Calu3 (cell line): ENCODE results near the gene SIL1. TPM values are rescaled to one million over a fixed set of nuclear protein-coding genes. Genes with fewer than 3 reads are reported as not detected.

Experiments
- BruUV-seq: library from RNA; stranded (reverse); fragments of 400-500 nt; replicated peaks from 2 replicates; lab custom pipeline; 2021; lab: Mats Ljungman, UMichigan
- CTCF ChIA-PET: fragments of 300-600 bp; sonication (Branson Sonifier 250); formaldehyde crosslinking; loops from one replicate; lab custom pipeline; 2022; ENCODE audit warnings: antibody characterized with exemption; lab: Charles Lee
- DNase-seq: peaks from one replicate; pipeline ENCODE4 v3.0.0; 2022
- H3K27ac Mint-ChIP-seq: one replicate; pipeline ENCODE4 v1.8.0; 2022; ENCODE audit warnings: mixed read lengths; ENCODE audit not compliant: unreplicated experiment
- H3K27me3 Mint-ChIP-seq: one replicate; pipeline ENCODE4 v1.8.0; 2022; ENCODE audit warnings: mixed read lengths; ENCODE audit not compliant: unreplicated experiment
- H3K36me3 Mint-ChIP-seq: one replicate; pipeline ENCODE4 v1.8.0; 2022; ENCODE audit warnings: mild to moderate bottlenecking, moderate library complexity, mixed read lengths; ENCODE audit not compliant: insufficient read depth, unreplicated experiment
- H3K4me1 Mint-ChIP-seq: one replicate; pipeline ENCODE4 v1.8.0; 2022; ENCODE audit warnings: mild to moderate bottlenecking, low read depth, mixed read lengths; ENCODE audit not compliant: unreplicated experiment
- H3K4me3 Mint-ChIP-seq: one replicate; pipeline ENCODE4 v1.8.0; 2022; ENCODE audit warnings: mild to moderate bottlenecking, low read depth, moderate library complexity, mixed read lengths; ENCODE audit not compliant: unreplicated experiment
- H3K9me3 Mint-ChIP-seq: one replicate; pipeline ENCODE4 v1.8.0; 2022; ENCODE audit warnings: low read depth, mixed read lengths; ENCODE audit not compliant: unreplicated experiment
- CTCF ChIP-seq: fragments of 200-600 bp; IDR thresholded peaks from one replicate; pipeline ENCODE4 v1.8.0; 2022; ENCODE audit warnings: antibody characterized with exemption; ENCODE audit not compliant: unreplicated experiment
- intact Hi-C: fragments of 100-400 bp; cut with micrococcal nuclease; formaldehyde crosslinking; loops from one replicate; pipeline ENCODE4 v1.10.0; 2022; ENCODE audit not compliant: unreplicated experiment
- total RNA-seq: library from RNA; stranded (reverse); gene quantifications from 2 replicates; pipeline ENCODE4 v1.2.3, GENCODE V29; 2022

SIL1 gene
- total RNA-seq, 1 experiment from 2014 or later = 45.8 TPM

- intact Hi-C loops = no loop called here
- CTCF ChIA-PET = no interaction called here
- no peak for DNase-seq
- no peaks in the 10 kb centered on the region for H3K9me3 Mint-ChIP-seq
- peaks cover 5% of the 10 kb centered on the region for H3K36me3 Mint-ChIP-seq
- no peak overlapping the region for H3K4me3 Mint-ChIP-seq
- no peak for TF ChIP-seq CTCF
- peaks cover 3% of the 10 kb centered on the region for H3K4me1 Mint-ChIP-seq
- H3K27me3 Mint-ChIP-seq = no peaks in the 10 kb centered on the region
- no peak overlapping the region for H3K27ac Mint-ChIP-seq
- BruUV-seq = no TSS peak
These were observed 218.4 kb downstream of the SIL1 start for GRCh38 chr5:138979684-138980280.

GRCh38 chr5:138978581-138978980 is 219.6 kb downstream of the SIL1 start:
- CTCF ChIA-PET = no interaction called here
- intact Hi-C loops = no loop called here
- no peak overlapping the region for H3K27ac Mint-ChIP-seq
- H3K36me3 Mint-ChIP-seq = peaks cover 5% of the 10 kb centered on the region
- no TSS peak for BruUV-seq
- no peaks in the 10 kb centered on the region for H3K4me1 Mint-ChIP-seq
- no peaks in the 10 kb centered on the region for H3K9me3 Mint-ChIP-seq
- no peaks in the 10 kb centered on the region for H3K27me3 Mint-ChIP-seq
- TF ChIP-seq CTCF = no peak
- no peak for DNase-seq
- H3K4me3 Mint-ChIP-seq = no peak overlapping the region

GRCh38 chr5:138978080-138978479 is 220.1 kb downstream of the SIL1 start:
- H3K27ac Mint-ChIP-seq = no peak overlapping the region
- intact Hi-C loops = no loop called here

GRCh38 chr5:138975098-138975847 is 222.9 kb downstream of the SIL1 start:
- no peak for TF ChIP-seq CTCF
- CTCF ChIA-PET = interaction anchor here (1.1 kb wide), 1 partner anchor 10 kb away, joined by 3 read pairs; no protein-coding TSS in a partner anchor
- H3K27me3 Mint-ChIP-seq = no peaks in the 10 kb centered on the region
- H3K4me1 Mint-ChIP-seq = peaks cover 7% of the 10 kb centered on the region
- no peak for DNase-seq
- BruUV-seq = no TSS peak
- H3K4me3 Mint-ChIP-seq = no peak overlapping the region
- no peaks in the 10 kb centered on the region for H3K9me3 Mint-ChIP-seq
- H3K27ac Mint-ChIP-seq = no peak overlapping the region
- peaks cover 5% of the 10 kb centered on the region for H3K36me3 Mint-ChIP-seq
- intact Hi-C loops = no loop called here

More at GRCh38 chr5:138978080-138978479, 220.1 kb downstream of the SIL1 start:
- no peak for TF ChIP-seq CTCF
- Mint-ChIP-seq H3K27me3 (no peaks in the 10 kb centered on the region), H3K36me3 (peaks cover 5% of the 10 kb centered on the region), H3K4me1 (no peaks in the 10 kb centered on the region), H3K4me3 (no peak overlapping the region), H3K9me3 (no peaks in the 10 kb centered on the region)
- CTCF ChIA-PET = no interaction called here
- no peak for DNase-seq
- no TSS peak for BruUV-seq
